K562 (cell line): ENCODE measurements around the gene LPCAT2. TPM values are rescaled to one million over a fixed set of nuclear protein-coding genes. Genes with fewer than 3 reads are reported as not detected.

ENCODE experiments used
- ATAC-seq: fragments of 200-7000 bp; cut with Tn5 transposase; 3 replicates; pipeline ENCODE4 v1.9.1; 2020; ENCODE audit warnings: moderate library complexity
- BruUV-seq: library from RNA; stranded (reverse); fragments of 400-500 nt; replicated peaks from 2 replicates; lab custom pipeline; 2021; lab: Mats Ljungman, UMichigan
- CTCF ChIA-PET: fragments of 300-600 bp; formaldehyde crosslinking; extraction: SDS; loops from one replicate; lab custom pipeline; 2021; ENCODE audit warnings: low intra/inter-chr PET ratio; lab: Yijun Ruan, JAX
- POLR2A ChIA-PET: fragments of 300-600, 350-650 bp; sonication (Branson Sonifier 250); formaldehyde crosslinking; extraction: SDS; loops from one replicate; lab custom pipeline; 2021; ENCODE audit warnings: antibody characterized with exemption, inconsistent platforms; lab: Yijun Ruan, JAX
- DNase-seq, 4 experiments: peaks; one replicate each; pipeline versions ENCODE4 v3.0.0 to v3.0.0-alpha.2; 2011 to 2018; ENCODE audit warnings: low spot score in 3 of 4, mixed read lengths in 3 of 4; ENCODE audit errors: extremely low read depth in 1 of 4
- FAIRE-seq: peaks from 2 replicates; lab custom pipeline; 2011; peaks lifted over from hg19 to GRCh38; lab: Jason Lieb, UNC
- H2AFZ ChIP-seq: 2 replicates; pipeline ENCODE4 v1.6.0; 2011; ENCODE audit warnings: low read depth, low read length, control low read depth, inconsistent platforms
- H3K27ac ChIP-seq: fragments of 200-600 bp; 3 replicates; pipeline ENCODE4 v1.8.0; 2011; ENCODE audit warnings: low read depth, mild to moderate bottlenecking, control low read depth, inconsistent platforms, low read length, moderate library complexity, mixed read lengths; ENCODE audit errors: extremely low read depth
- H3K27me3 ChIP-seq, 2 experiments: fragments of 300-600 bp in 1 of 2; 2 replicates in 1 of 2; 3 replicates in 1 of 2; pipeline versions ENCODE4 v1.6.0 to v1.8.0; 2011; ENCODE audit warnings: inconsistent platforms in 2 of 2, low read length in 2 of 2, mild to moderate bottlenecking in 1 of 2, mixed read lengths in 1 of 2, moderate library complexity in 1 of 2; ENCODE audit not compliant: control insufficient read depth in 2 of 2, insufficient read depth in 2 of 2
- H3K36me3 ChIP-seq: fragments of 300-600 bp; 3 replicates; pipeline ENCODE4 v1.8.0; 2011; ENCODE audit warnings: mild to moderate bottlenecking, low read length, inconsistent platforms; ENCODE audit not compliant: control insufficient read depth, insufficient read depth
- H3K4me1 ChIP-seq, 2 experiments: fragments of 200-600 bp in 1 of 2; replicated peaks in 1 of 2; 2 replicates in 1 of 2; 3 replicates in 1 of 2; pipeline versions ENCODE4 v1.5.1 to v1.8.0; 2011; ENCODE audit warnings: inconsistent platforms in 2 of 2, low read length in 2 of 2, mild to moderate bottlenecking in 1 of 2, mixed read lengths in 1 of 2, moderate library complexity in 1 of 2; ENCODE audit not compliant: control insufficient read depth in 2 of 2, insufficient read depth in 2 of 2
- H3K4me2 ChIP-seq: 2 replicates; pipeline ENCODE4 v1.6.1; 2011; ENCODE audit warnings: low read length, control low read depth, inconsistent platforms, mixed read lengths; ENCODE audit not compliant: insufficient read depth
- H3K4me3 ChIP-seq: fragments of 200-600 bp; sonication (generic), shearing (Covaris generic); 2 replicates; pipeline ENCODE4 v1.5.1; 2016; ENCODE audit warnings: control low read depth, inconsistent platforms
- H3K79me2 ChIP-seq: fragments of 200-600 bp; 3 replicates; pipeline ENCODE4 v1.8.0; 2011; ENCODE audit warnings: low read length, inconsistent platforms; ENCODE audit not compliant: control insufficient read depth, insufficient read depth
- H3K9ac ChIP-seq, 2 experiments: 2 replicates each; pipeline versions ENCODE4 v1.6.0 to v1.6.1; 2011; ENCODE audit warnings: low read depth in 2 of 2, low read length in 2 of 2, control low read depth in 1 of 2, inconsistent platforms in 1 of 2, mild to moderate bottlenecking in 1 of 2, mixed read lengths in 1 of 2; ENCODE audit not compliant: insufficient read depth in 1 of 2
- H3K9me1 ChIP-seq: one replicate; pipeline ENCODE4 v1.6.0; 2011; ENCODE audit warnings: inconsistent platforms, mild to moderate bottlenecking, low read length, moderate library complexity; ENCODE audit not compliant: control insufficient read depth, insufficient read depth
- H3K9me3 ChIP-seq: replicated peaks from 2 replicates; pipeline ENCODE4 v1.5.1; 2011; ENCODE audit warnings: low read depth, low read length, inconsistent platforms; ENCODE audit not compliant: control insufficient read depth, insufficient read depth
- H4K20me1 ChIP-seq: replicated peaks from 2 replicates; pipeline ENCODE4 v1.6.1; 2011; ENCODE audit warnings: low read length, inconsistent platforms, mixed read lengths; ENCODE audit not compliant: control insufficient read depth, insufficient read depth
- CTCF ChIP-seq, 3 experiments: IDR thresholded peaks in 2 of 3; conservative IDR thresholded peaks in 1 of 3; 2 replicates each; pipeline ENCODE4 v1.5.1; 2011 to 2012; ENCODE audit warnings: low read length in 3 of 3, mild to moderate bottlenecking in 3 of 3, control low read depth in 2 of 3, improper control_type of control experiment in 1 of 3, inconsistent platforms in 1 of 3, low read depth in 1 of 3, mixed read lengths in 1 of 3, moderate library complexity in 1 of 3; ENCODE audit not compliant: insufficient read depth in 2 of 3
- POLR2G ChIP-seq: fragments of 200-400 bp; formaldehyde crosslinking; IDR thresholded peaks from 2 replicates; pipeline ENCODE4 v1.6.1; 2017; ENCODE audit warnings: low read depth, mild to moderate bottlenecking, antibody characterized with exemption, low read length, moderate library complexity
- WGBS: fragments of 100-300 bp; shearing (Covaris generic); methylation state at CpG from one replicate; pipeline ENCODE4 v1.1.6; 2016; ENCODE audit warnings: low coverage, mixed read lengths; ENCODE audit not compliant: insufficient coverage; ENCODE audit errors: missing lambda C conversion rate; 5-methylcytosine and 5-hydroxymethylcytosine counted together
- in situ Hi-C: fragments of 300-500 bp; cut with MboI; formaldehyde crosslinking; loops from 4 replicates; pipeline ENCODE4 v1.15.0; 2018; ENCODE audit warnings: inconsistent platforms, mixed read lengths
- intact Hi-C: fragments of 100-400 bp; cut with micrococcal nuclease; formaldehyde crosslinking; loops from 2 replicates; pipeline ENCODE4 v1.14.2; 2022
- polyA plus RNA-seq, 8 experiments: library from polyadenylated mRNA; depleted of rRNA in 4 of 8; stranded (reverse) in 5 of 8; unstranded in 3 of 8; fragments of >200 nt; fragmentation: Nextera tagmentation in 2 of 8; fragmentation: Illumina TruSeq in 1 of 8; extraction: Ambion mirVana in 2 of 8; extraction: Trizol in 1 of 8; gene quantifications; 2 replicates each; pipeline versions ENCODE4 v1.2.1 to v1.2.3, GENCODE V29; 2011 to 2014; ENCODE audit warnings: inconsistent platforms in 1 of 8, missing spikeins in 1 of 8
- total RNA-seq, 7 experiments: library from RNA; depleted of rRNA in 6 of 7; stranded (reverse); fragments of >200 nt in 6 of 7; fragmentation: Illumina TruSeq in 2 of 7; extraction: Trizol in 2 of 7; gene quantifications; 2 replicates each; pipeline versions ENCODE4 v1.2.1 to v1.2.3, GENCODE V29; 2011 to 2021; ENCODE audit warnings: low replicate concordance in 1 of 7

LPCAT2 gene
- total and polyA plus RNA-seq, 9 of the 15 experiments (the other 6 are each of a cell fraction or from before 2014, with no cell fraction given), result 2.9 to 15.0 (median 7.3) TPM

GRCh38 chr16:55623640-55624039 lies 114.8 kb downstream of the LPCAT2 start:
- H3K4me3 ChIP-seq, result no peak overlapping the region
- intact Hi-C loops, result no loop called here
- POLR2A ChIA-PET, result no interaction called here

More at GRCh38 chr16:55623640-55624039, 114.8 kb downstream of the LPCAT2 start:
- 0 out of 5 replicates have a peak, but pooled peaks cover 0 to 3% of the 10 kb centered on the region in 2 experiments for H3K27me3 ChIP-seq
- no peak overlapping the region for H3K9ac ChIP-seq
- H3K27ac ChIP-seq, result no peak overlapping the region
- CTCF ChIA-PET, result no interaction called here
- DNase-seq, result no peak
- no peaks in the 10 kb centered on the region for H3K9me1 ChIP-seq
- TF ChIP-seq CTCF (IDR thresholded peaks at IDR 0.05 in 2 of 3, conservative IDR thresholded peaks at IDR 0.05 in 1 of 3; ENCODE audit: insufficient read depth in 2 of 3, low read depth in 1 of 3, low read length in 3 of 3), result 0 out of 6 replicates have a peak, but pooled peaks of 1 of the 3 experiments have one; percentile 8
- TF ChIP-seq POLR2G, result no peak
- TF ChIP-seq, all 486 proteins: peak for 1
- Histone ChIP-seq H3K4me2 (no peak overlapping the region), H3K36me3 (no peaks in the 10 kb centered on the region), H3K9me3 (no peaks in the 10 kb centered on the region), H4K20me1 (no peaks in the 10 kb centered on the region), H3K79me2 (no peaks in the 10 kb centered on the region), H2AFZ (peak overlapping the region; percentile 79; the same call in 1 of the 2 replicates), H3K4me1 (peaks cover 5 to 16% of the 10 kb centered on the region in 2 experiments; a peak in 3 of 5 replicates)
- WGBS, result 6% methylated on average over 2 of the region's 2 CpGs
- no peak for ATAC-seq
- no peak for FAIRE-seq
- no TSS peak for BruUV-seq
- in situ Hi-C loops, result no loop called here
